22Rv1 (cell line): ENCODE results near the gene DIP2A.

ENCODE experiments used
- CTCF ChIP-seq: fragments of 450-650 bp; IDR thresholded peaks from 2 replicates; pipeline ENCODE4 v1.5.1; 2017; ENCODE audit warnings: mild to moderate bottlenecking
- ZFX ChIP-seq: fragments of 450-650 bp; IDR thresholded peaks from 2 replicates; pipeline ENCODE4 v1.6.1; 2017; ENCODE audit warnings: antibody characterized with exemption, borderline replicate concordance

GRCh38 chr21:46544003-46544402 is 85.3 kb downstream of the DIP2A start:
- TF ChIP-seq CTCF (no peak), ZFX (no peak)
